Body of pancreas (tissue), 4 donors: ENCODE measurements around the gene TRIM61. TPM values are rescaled to one million over a fixed set of nuclear protein-coding genes. Genes with fewer than 3 reads are reported as not detected.

Source experiments
- ATAC-seq: fragments of 150-250 bp; one replicate; pipeline ENCODE4 v1.9.1; 2016
- DNase-seq, 4 donors: peaks; one replicate each; pipeline ENCODE4 v3.0.0-alpha.2; 2019
- H3K27ac ChIP-seq, 4 donors: fragments of 200-600 bp; sonication (generic); 1 replicate in 3 of 4; 2 replicates in 1 of 4; pipeline versions ENCODE4 v1.5.1 to v1.6.1; 2016 to 2019; ENCODE audit warnings: mild to moderate bottlenecking in 1 of 4, mixed read lengths in 1 of 4, moderate library complexity in 1 of 4
- H3K27me3 ChIP-seq, 2 donors: fragments of 200-600 bp; sonication (generic); one replicate each; pipeline ENCODE4 v1.6.0; 2016; ENCODE audit warnings: mild to moderate bottlenecking in 1 of 2
- H3K36me3 ChIP-seq, 2 donors: fragments of 200-600 bp; sonication (generic); replicated peaks in 1 of 2; 2 replicates each; pipeline ENCODE4 v1.5.1; 2016; ENCODE audit warnings: low read depth in 2 of 2; ENCODE audit not compliant: insufficient read depth in 1 of 2
- H3K4me1 ChIP-seq: fragments of 200-600 bp; sonication (generic); one replicate; pipeline ENCODE4 v1.6.0; 2016
- H3K4me3 ChIP-seq, 2 donors: fragments of 200-600 bp; sonication (generic); 1 replicate in 1 of 2; 2 replicates in 1 of 2; pipeline ENCODE4 v1.5.1; 2016 to 2019
- H3K9me3 ChIP-seq, 3 donors: fragments of 200-600 bp; sonication (generic); 1 replicate in 2 of 3; 2 replicates in 1 of 3; pipeline ENCODE4 v1.5.1; 2016
- POLR2A ChIP-seq, 3 donors: fragments of 450-650 bp; IDR thresholded peaks; one replicate each; pipeline ENCODE4 v1.6.1; 2016; ENCODE audit warnings: antibody characterized with exemption in 3 of 3, mild to moderate bottlenecking in 2 of 3
- WGBS, 2 donors: methylation state at CpG; one replicate each; pipeline ENCODE4 v1.1.5; 2017; 5-methylcytosine and 5-hydroxymethylcytosine counted together
- intact Hi-C: fragments of 100-400 bp; cut with DNase I; formaldehyde crosslinking; loops from one replicate; pipeline ENCODE4 v1.15.1; 2023
- small RNA-seq: library from RNA; depleted of rRNA; stranded (forward); fragments of <200 nt; gene quantifications from one replicate; pipeline ENCODE3, GENCODE V24; 2016
- total RNA-seq, 2 donors: library from RNA; depleted of rRNA; stranded (reverse); fragments of >200 nt; gene quantifications; one replicate each; pipeline ENCODE4 v1.1.0, GENCODE V29; 2016
- TF ChIP-seq, protein P1 (sequence below), 7 experiments: fragments of 450-650 bp in 4 of 7; fragments of 200-600 bp in 3 of 7; sonication (generic) in 3 of 7; IDR thresholded peaks; one replicate each; pipeline ENCODE4 v1.5.1; 2016 to 2019; ENCODE audit warnings: antibody characterized with exemption in 7 of 7

The TRIM61 gene
- total RNA-seq, 2 donors from 2014 or later = not detected

DNA sequence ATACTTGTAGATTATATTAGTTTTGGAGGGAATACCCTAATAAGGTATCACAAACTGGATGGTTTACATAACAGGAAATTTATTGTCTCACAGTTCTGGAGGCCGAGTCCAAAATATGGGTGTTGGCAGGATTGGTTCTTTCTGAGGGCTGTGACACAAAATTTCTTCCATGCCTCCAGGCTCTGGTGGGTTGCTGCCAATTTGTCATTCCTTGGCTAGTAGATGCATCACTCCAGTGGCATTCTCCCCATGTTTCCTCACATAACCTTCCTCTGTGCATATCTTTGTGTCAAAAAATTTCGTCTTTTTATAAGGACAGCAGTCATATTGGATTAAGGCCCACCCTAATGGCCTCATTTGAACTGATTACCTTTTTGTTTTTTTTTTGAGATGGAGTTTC, 51.2 kb downstream of the TRIM61 start:
- no peaks in the 10 kb centered on the region for H3K4me1 ChIP-seq
- 71 to 73% methylated on average over 2 of the region's 2 CpGs for WGBS, 2 donors
- no peaks in the 10 kb centered on the region for H3K36me3 ChIP-seq
- no peak overlapping the region for H3K27ac ChIP-seq
- no peak for ATAC-seq
- intact Hi-C loops = no loop called here
- no peak overlapping the region for H3K4me3 ChIP-seq
- H3K27me3 ChIP-seq = no peaks in the 10 kb centered on the region
- DNase-seq = no peak
- H3K9me3 ChIP-seq = no peaks in the 10 kb centered on the region
- no peak for TF ChIP-seq POLR2A (IDR thresholded peaks at IDR 0.05)
- TF ChIP-seq, protein P1, sequence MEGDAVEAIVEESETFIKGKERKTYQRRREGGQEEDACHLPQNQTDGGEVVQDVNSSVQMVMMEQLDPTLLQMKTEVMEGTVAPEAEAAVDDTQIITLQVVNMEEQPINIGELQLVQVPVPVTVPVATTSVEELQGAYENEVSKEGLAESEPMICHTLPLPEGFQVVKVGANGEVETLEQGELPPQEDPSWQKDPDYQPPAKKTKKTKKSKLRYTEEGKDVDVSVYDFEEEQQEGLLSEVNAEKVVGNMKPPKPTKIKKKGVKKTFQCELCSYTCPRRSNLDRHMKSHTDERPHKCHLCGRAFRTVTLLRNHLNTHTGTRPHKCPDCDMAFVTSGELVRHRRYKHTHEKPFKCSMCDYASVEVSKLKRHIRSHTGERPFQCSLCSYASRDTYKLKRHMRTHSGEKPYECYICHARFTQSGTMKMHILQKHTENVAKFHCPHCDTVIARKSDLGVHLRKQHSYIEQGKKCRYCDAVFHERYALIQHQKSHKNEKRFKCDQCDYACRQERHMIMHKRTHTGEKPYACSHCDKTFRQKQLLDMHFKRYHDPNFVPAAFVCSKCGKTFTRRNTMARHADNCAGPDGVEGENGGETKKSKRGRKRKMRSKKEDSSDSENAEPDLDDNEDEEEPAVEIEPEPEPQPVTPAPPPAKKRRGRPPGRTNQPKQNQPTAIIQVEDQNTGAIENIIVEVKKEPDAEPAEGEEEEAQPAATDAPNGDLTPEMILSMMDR (IDR thresholded peaks at IDR 0.05) = no peak

DNA sequence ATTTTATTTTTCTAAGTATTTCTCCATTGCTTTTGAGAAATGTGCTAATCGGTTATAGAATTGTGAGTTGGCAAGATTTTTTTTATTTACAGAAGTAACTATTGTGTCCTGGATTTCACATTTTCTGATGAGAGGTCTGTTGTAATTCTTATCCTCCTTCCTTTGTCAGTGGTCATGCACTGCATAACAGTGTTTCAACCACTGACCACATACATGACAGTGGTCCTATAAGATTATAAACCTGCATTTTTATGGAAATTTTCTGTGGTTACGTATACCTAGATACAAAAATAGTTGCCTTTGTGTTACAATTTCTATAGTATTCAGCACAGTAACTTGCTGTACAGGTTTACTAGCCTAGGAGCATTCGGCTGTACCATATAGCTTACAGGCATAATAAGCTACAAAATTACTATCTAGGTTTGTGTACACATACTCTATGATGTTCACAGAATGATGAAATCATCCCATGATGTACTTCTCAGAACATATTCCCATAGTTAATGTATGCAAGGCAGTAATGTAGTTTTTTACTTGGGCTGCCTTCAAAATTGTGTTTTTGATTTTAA, 52.7 kb downstream of the TRIM61 start:
- Histone ChIP-seq H3K27me3 (no peaks in the 10 kb centered on the region), H3K9me3 (no peaks in the 10 kb centered on the region), H3K27ac (no peak overlapping the region), H3K4me3 (no peak overlapping the region), H3K36me3 (no peaks in the 10 kb centered on the region), H3K4me1 (no peaks in the 10 kb centered on the region)
- intact Hi-C loops = no loop called here
- TF ChIP-seq, protein P1 (IDR thresholded peaks at IDR 0.05) = no peak
- no peak for TF ChIP-seq POLR2A (IDR thresholded peaks at IDR 0.05)
- no peak for ATAC-seq
- DNase-seq = no peak
- WGBS, 2 donors = 61 to 77% methylated on average over 3 of the region's 3 CpGs

DNA sequence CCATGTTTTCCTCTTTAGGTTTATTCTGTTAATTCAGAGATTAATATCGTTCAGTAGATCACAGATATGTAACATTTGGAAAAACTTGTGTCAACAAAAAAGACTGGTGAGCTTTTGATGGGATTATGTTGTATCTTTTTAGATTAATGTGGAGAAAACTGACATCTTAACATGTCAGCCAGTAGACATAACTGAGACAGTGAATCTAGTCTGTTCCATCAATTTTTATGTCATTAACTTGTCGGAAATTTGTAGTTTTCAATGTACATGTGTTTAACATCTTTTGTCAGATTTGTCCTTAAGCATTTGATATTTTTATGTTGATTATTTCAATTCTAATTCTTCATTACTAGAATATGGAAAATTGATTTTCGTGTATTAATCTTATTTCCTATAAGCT, 58.5 kb downstream of the TRIM61 start:
- Histone ChIP-seq H3K9me3 (no peaks in the 10 kb centered on the region), H3K27ac (no peak overlapping the region), H3K4me1 (no peaks in the 10 kb centered on the region), H3K4me3 (no peak overlapping the region), H3K27me3 (no peaks in the 10 kb centered on the region), H3K36me3 (no peaks in the 10 kb centered on the region)
- intact Hi-C loops = no loop called here
- TF ChIP-seq, protein P1 (IDR thresholded peaks at IDR 0.05) = no peak
- TF ChIP-seq POLR2A (IDR thresholded peaks at IDR 0.05) = no peak
- 53 to 56% methylated on average over 3 of the region's 3 CpGs for WGBS, 2 donors
- no peak for ATAC-seq
- DNase-seq = no peak

Small RNAs within 50 kb of the gene (small RNA-seq; reads per million reads assigned to genes)
- gene AC106872.12 = not detected

Other genes with a start within 250 kb of the TRIM61 start
- gene SMIM31, start 223.5 kb downstream of the TRIM61 start, total RNA-seq = 1 to 10 TPM in 1 of 2 donors, under 1 TPM in 1; 0.78 to 2.6 TPM
- gene APELA, start 100.5 kb downstream of the TRIM61 start, total RNA-seq = not detected
- gene TRIM60, start 54.3 kb upstream of the TRIM61 start, total RNA-seq = not detected
- gene TRIM75, start 76.2 kb upstream of the TRIM61 start, total RNA-seq = not detected
- gene TMEM192, start 135.2 kb upstream of the TRIM61 start, total RNA-seq = 10 to 100 TPM in 1 of 2 donors, 1 to 10 TPM in 1; 5.9 to 13.5 TPM
- 10 to 100 TPM in 1 of 2 donors, 1 to 10 TPM in 1; 9.1 to 17.1 TPM for gene KLHL2, start 229.9 kb upstream of the TRIM61 start, total RNA-seq